Epithelial cell of esophagus (primary cell): Measurements from ENCODE around the gene SORBS1.

ENCODE experiments used
- DNase-seq: peaks from one replicate; pipeline ENCODE4 v3.0.0; 2010; ENCODE audit warnings: low read depth
- H3K4me3 ChIP-seq: 2 replicates; pipeline ENCODE4 v1.5.1; 2011; ENCODE audit warnings: mild to moderate bottlenecking, low read length, control low read depth
- TF ChIP-seq, protein P1 (sequence below): IDR thresholded peaks from 2 replicates; pipeline ENCODE4 v1.5.1; 2011; ENCODE audit warnings: low read depth, mild to moderate bottlenecking, low read length, control low read depth, inconsistent platforms; ENCODE audit not compliant: insufficient read depth; ENCODE audit errors: missing control alignments

Gene SORBS1

DNA sequence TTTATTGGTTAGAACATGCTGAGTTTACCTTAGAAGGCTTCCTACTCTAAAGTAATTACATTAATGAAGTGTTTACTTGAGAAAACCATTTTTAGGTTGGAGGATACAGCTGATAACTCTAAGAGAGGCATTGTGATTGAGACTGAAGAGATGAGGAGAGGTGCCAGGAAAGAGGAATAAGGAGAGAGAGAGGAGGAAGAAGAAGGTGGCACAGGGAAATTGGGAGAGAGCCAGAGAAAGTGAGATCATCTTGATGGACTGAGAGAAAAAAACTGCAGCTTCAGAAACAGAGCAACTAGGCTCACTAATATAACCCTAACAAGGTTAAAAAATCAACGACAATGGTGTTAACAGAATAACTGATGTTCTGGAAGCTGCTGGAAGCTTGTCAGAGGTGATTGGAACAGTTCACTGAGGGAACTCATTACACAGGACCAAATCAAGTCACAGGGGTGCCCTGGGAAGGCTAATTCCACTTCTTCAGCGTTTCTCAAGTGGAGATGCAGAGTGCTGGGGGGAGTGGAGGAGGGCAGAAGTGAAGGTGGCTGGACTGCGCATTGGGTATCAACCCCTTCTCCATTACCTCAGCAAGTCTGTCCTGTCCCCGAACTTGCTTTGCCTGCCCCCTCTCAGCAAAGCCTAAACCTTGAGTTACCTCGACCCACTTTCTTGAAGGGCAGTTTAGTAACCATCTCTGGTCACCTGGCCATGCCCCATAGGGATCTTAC is 6.9 kb upstream of the SORBS1 start:
- no peak overlapping the region for H3K4me3 ChIP-seq
- TF ChIP-seq, protein P1, sequence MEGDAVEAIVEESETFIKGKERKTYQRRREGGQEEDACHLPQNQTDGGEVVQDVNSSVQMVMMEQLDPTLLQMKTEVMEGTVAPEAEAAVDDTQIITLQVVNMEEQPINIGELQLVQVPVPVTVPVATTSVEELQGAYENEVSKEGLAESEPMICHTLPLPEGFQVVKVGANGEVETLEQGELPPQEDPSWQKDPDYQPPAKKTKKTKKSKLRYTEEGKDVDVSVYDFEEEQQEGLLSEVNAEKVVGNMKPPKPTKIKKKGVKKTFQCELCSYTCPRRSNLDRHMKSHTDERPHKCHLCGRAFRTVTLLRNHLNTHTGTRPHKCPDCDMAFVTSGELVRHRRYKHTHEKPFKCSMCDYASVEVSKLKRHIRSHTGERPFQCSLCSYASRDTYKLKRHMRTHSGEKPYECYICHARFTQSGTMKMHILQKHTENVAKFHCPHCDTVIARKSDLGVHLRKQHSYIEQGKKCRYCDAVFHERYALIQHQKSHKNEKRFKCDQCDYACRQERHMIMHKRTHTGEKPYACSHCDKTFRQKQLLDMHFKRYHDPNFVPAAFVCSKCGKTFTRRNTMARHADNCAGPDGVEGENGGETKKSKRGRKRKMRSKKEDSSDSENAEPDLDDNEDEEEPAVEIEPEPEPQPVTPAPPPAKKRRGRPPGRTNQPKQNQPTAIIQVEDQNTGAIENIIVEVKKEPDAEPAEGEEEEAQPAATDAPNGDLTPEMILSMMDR = no peak
- DNase-seq = peak; percentile 41

DNA sequence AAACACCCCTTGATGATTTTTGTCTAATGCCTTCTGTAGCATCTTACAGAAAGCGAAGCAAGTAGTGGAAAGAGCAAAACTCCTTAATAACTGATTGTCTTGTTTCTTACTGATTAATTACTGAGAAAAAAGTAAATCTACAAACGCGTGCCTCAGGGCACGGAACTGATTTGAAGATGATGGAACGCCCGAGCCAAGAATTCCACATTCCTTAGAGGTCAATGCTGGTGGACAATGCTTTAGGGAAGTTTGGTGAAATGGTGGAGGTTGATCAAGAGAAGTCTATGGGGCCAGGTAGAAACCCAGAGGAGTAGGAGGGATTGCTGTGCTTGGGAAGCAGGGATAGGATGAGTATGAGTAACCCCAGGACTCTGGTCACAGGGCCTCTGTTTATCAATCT is 5.0 kb upstream of the SORBS1 start:
- no peak overlapping the region for H3K4me3 ChIP-seq
- no peak for DNase-seq
- TF ChIP-seq, protein P1 = no peak

DNA sequence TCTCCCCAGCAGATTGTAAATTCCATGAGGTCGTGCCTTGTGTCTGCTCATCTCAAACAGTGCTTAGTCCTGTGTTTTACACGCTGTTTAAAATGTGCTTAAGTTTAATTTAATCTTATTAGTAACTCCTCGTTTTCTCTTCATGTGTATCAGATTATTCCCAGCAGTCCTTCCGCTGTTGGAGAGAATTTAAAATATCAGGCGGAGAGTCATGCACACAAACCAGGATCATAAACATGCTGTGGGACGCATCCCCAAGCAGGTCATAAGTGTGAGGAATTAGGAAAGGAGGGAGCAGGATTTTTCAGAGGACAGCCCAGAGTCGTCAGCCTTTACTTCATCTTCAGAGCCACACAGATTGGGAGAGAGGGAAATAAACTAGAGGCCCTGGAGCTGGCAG is 4.2 kb upstream of the SORBS1 start:
- DNase-seq = no peak
- TF ChIP-seq, protein P1 = no peak
- no peak overlapping the region for H3K4me3 ChIP-seq

DNA sequence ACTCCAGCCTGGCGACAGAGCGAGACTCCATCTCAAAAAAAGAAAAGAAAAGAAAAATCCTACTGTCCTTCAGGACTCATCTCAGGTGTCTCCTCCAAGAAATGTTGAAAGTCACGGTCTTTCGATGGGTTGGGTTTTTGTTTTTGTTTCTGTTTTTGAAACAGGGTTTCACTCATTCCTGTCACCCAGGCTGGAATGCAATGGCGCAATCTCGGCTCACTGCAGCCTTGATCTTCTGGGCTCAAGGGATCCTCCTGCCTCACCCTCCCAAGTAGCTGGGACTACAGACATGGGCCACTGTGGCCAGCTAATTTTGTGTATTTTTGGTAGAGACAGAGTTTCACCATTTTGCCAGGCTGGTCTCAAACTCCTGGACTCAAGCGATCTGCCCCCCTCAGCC is 3.1 kb upstream of the SORBS1 start:
- H3K4me3 ChIP-seq = no peak overlapping the region
- DNase-seq = no peak
- TF ChIP-seq, protein P1 = no peak

DNA sequence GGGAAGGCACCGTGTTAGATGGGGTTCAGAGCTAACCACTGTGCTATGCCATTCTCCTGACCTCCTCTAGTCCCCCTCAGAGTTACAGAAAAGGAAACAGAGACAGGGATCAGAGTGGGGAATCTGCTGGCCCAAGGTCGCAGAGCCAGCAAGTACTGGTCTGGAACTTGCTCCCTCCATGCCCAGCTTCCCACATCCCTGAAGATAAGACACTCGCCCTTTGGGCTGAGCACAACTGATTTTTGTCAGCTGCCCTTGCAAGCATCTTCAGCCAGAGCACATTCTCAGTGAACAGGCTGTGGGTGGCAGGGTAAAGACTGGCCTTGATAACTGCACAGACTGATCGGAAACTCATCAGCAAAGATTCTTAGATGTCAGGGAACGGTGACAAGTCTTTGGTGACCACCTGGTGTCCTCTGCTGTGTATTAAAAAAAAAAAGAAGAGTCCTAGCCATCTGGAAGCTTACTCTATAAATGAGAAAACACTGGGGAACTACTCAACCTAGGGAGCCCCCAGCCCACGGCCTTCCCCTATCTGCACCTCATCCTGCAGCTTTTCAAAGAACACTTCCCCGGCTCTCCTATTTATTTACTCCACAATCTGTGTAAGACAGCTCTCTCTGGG is 1.3 kb upstream of the SORBS1 start:
- TF ChIP-seq, protein P1 = no peak
- no peak for DNase-seq
- H3K4me3 ChIP-seq = no peak overlapping the region

DNA sequence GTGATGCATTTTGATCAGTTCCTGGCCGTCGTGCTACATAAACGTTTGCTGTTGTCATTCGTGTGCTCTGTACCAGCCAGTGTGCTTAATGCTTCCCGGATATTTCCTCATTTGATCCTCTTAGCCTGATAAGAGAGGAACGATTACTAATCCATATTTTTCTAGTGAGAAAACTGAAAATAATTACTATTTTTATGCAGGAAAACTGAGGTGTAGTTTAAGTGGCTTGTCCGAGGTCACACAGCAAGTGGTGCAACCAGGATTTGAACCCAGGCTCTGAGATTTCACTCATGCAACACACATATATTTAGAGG is 650 bp upstream of the SORBS1 start:
- TF ChIP-seq, protein P1 = no peak
- H3K4me3 ChIP-seq = no peak overlapping the region
- DNase-seq = no peak
